ENCODE data around the gene CEMP1.

CEMP1 gene

DNA sequence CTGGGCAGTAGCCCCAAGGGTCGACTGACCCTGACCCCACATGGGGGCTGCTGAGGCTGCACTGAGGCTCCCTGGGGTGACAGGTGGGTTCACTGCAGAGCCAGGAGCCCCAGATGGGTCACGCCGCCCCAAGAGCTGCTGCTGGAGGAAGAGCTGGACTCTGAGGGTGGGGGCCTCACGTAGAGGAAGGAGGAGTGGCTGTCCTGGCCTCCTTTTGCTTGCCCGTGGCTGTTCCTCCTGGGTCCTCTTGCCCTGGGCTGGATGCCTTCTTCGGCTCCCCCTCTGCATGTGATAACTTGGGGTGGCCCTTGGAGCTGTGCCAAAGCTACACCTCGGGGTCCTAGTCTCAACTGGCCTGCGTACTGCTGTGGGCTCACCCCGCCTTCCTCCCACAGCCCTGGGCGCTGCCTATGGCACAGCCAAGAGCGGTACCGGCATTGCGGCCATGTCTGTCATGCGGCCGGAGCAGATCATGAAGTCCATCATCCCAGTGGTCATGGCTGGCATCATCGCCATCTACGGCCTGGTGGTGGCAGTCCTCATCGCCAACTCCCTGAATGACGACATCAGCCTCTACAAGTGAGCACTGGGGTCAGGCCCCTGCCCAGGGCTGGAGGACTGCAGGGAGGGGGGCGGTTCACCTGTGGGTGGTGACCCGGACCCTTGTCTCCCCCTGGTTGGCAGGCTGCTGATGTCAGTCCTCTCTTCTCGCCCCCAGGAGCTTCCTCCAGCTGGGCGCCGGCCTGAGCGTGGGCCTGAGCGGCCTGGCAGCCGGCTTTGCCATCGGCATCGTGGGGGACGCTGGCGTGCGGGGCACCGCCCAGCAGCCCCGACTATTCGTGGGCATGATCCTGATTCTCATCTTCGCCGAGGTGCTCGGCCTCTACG lies 12.1 kb downstream of the CEMP1 start:
- DNase-seq = no peak

- no peak for DNase-seq
Measured at GRCh38 chr16:2517954-2518605, 13.1 kb downstream of the CEMP1 start.

- no peak for DNase-seq
Measured at GRCh38 chr16:2516391-2517240, 14.6 kb downstream of the CEMP1 start.

DNA sequence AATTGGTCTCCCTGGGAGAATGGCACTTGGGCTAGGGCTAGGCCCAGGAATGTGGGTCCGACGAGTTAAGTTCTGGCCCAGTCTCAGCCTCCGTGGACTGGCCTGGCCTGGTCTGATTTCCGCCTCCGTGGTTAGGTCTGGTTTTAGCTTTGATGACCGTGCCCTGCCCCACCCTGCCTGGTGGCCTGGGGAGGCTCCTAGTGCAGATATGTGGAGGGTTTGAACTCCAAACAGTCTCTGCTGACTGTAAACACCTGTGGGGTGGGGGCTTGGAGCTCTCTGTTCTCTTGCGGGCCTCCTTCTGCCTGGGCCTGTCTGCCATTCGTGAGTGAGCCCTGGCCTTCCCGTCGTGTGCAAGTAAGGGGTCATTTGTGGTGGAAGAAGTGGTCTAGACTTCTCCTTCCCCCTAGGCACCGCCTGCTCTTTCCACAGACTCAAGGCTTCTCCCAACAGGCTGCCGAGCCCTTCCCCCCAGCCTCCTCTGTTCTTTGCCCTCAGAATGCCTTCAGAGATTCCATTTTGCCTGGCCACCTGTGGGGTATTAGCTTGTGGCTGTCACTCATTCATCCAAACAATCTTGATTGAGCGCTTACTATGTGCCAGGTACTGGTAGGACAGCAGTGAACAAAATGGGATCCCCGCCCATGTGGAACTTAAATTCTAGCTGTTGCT lies 15.9 kb downstream of the CEMP1 start:
- DNase-seq = no peak

DNA sequence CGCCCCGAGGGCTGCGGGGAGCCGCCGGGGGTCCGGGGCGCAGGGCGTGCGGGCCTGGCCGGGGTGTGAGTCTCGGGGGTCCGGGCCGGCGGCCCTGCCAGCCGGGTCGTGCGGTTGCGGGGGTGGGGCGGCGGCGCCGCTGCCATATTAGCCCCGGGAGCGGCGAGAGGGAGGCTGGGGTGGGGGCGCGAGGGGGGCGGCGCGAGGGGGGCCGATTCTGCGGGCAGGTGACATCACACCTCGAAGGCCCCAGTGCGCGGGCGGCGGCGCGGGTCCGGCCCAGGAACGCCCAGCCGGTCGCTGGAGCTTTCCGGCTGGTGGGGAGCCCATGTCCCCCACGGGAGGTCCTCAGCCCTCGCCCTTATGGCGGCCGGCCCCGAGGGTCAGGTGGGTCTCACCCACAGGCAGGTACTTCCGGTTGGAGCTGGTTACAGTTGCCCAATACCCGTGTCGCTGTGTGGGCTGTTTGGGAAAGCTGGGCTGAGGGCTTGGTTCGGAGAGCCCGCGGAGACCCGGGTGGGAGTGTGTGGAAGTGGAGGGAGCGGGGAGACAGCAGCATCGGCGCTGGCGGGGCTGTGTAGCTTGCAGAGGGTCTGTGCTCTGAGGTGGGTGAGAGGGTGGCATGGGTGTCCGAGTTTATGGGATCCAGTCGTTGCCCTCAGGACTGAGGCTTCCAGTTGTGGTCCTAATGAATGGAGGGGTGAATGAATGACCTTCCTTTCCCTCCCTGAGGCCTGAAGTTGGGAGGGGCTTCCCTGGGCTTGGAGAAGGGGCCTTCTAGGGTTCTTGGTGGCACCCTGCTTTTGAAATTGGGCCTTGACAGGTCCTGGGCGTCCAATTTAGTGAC lies 16.7 kb downstream of the CEMP1 start:
- no peak for DNase-seq

DNA sequence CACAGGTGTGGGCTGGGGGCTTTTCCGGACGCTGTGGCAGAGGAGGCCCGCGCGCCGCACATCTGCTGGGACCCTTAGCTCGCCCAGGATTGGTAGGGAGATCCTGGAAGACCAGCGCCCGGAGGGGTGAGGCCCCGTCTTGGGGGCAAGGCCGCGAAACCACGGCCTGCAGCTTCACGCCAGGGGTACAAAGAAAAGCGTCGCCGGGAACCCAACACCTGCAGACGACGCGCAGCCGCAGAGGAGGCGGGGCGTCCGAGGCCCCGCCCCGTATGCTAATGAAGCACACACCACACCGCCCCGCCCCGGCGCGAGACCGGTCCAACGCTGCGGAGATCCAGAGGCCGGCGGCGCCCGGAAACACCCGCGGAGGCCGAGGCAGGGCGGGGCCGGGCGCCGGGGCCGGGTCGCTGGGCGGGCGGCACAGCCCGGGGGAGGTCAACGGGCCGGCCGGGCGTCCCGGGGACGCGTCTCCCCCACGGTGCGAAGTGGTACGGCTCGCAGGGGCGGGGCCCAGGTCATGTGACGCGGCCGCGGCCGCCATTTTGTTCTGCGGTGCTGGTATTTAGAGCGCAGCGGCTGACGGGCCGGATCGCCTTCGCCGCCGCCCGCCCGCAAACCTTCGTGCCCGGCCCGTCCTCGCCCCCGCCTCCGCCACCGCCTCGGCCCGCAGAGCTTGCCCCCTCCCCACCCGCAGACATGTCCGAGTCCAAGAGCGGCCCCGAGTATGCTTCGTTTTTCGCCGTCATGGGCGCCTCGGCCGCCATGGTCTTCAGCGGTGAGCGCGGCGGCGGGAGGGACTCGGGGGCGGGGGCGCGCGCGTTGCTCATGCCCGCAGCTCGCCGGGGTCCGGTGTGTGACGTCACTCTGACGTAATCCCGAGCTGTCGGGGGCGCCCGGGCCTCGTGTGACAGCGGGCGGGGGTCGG lies 17.5 kb downstream of the CEMP1 start, which contains the start of gene ATP6V0C:
Gene ATP6V0C, plus strand, starts transcription at position 548 of the 928 bp plus-strand sequence. Its CDS starts 152 bp downstream, at position 700.
- DNase-seq = peak; percentile 85

DNA sequence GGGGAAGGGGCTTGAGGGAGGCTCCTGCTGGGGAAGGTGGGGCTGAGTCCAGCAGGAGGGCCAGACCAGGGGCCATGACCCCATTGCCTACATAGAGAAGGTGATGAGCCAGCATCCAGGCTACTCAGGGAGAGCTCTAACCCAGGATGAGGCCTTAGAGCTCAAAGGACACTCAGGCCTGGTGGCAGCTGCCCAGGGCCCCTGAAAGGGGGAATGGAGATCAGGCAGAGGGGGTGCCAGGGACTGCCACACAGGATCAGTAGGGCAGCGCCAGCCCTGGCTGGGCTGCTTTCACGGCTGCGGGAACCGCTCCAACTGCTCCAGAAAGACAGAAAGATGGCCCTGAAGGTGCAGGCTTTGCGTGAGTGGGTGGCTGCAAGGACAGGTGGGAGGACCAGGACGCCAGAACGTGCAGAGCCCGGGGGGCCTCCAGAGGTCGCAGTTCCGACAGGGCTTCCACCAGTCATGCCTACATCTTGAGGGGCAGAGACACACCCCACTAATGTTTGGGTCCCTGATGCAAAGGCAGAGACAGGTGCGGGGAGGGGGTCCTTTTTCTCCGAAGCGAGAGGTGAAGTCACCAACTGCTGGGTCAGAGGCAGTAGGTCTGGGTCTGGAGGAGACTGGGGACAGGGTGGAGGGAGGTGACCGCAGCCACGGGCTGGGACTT lies 18.3 kb downstream of the CEMP1 start:
- DNase-seq = no peak

- no peak for DNase-seq
Measured at GRCh38 chr16:2511996-2512734, 19.0 kb downstream of the CEMP1 start.

DNA sequence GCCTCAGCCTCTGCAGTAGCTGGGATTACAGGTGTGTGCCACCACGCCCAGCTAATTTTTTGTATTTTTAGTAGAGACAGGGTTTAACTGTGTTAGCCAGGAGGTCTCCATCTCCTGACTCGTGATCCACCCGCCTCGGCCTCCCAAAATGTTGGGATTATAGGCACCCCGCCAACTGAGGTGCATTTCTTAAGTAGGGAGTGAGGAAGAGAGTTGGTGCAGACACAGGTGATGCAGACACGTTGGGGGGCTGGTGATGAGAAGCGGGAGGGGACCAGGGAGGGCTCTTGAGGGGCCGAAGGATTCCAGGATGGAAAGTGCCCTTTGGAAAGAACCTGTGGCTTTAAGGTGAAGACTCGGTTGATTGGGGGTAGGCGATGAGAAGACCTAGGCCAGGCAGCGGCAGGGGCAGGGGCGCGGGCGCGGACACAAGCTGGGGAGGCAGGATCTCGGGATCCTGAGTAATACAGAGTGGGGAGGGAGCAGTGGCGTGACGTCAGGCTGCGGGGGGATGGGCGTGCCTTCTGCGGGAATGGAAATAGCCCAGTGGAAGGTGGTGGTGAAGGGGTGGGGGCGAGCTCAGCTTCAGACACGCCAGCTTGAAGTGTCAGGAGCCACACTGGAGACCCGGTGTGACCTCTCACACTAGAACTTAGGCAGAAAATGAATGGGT lies 19.9 kb downstream of the CEMP1 start:
- DNase-seq = no peak

- DNase-seq = no peak
Measured at GRCh38 chr16:2508722-2509400, 22.3 kb downstream of the CEMP1 start.

DNA sequence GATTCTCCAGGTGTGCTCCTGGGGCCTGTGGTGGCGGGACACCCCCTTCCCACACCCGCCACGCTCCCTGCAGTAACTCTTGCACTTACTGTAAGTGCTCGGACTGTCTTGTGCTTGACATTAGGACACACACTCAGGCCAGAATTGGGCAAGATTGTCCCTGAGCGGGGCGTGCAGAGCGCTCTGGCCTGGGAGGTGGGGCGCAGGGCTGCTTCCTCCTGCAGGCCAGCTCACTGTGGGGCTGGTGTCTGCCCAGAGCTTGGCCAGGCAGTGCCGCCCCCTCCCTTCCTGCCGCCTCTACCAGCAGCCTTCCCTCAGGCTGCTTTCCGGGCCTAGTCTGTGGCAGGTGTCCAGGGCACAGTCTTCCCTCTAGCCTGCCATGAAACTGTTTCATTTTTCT lies 23.5 kb downstream of the CEMP1 start:
- DNase-seq = no peak

- DNase-seq = no peak
Measured at GRCh38 chr16:2507052-2507659, 24.1 kb downstream of the CEMP1 start.

- no peak for DNase-seq
Measured at GRCh38 chr16:2505695-2506094, 25.5 kb downstream of the CEMP1 start.

- no peak for DNase-seq
Measured at GRCh38 chr16:2501946-2502895, 29.0 kb downstream of the CEMP1 start.

DNA sequence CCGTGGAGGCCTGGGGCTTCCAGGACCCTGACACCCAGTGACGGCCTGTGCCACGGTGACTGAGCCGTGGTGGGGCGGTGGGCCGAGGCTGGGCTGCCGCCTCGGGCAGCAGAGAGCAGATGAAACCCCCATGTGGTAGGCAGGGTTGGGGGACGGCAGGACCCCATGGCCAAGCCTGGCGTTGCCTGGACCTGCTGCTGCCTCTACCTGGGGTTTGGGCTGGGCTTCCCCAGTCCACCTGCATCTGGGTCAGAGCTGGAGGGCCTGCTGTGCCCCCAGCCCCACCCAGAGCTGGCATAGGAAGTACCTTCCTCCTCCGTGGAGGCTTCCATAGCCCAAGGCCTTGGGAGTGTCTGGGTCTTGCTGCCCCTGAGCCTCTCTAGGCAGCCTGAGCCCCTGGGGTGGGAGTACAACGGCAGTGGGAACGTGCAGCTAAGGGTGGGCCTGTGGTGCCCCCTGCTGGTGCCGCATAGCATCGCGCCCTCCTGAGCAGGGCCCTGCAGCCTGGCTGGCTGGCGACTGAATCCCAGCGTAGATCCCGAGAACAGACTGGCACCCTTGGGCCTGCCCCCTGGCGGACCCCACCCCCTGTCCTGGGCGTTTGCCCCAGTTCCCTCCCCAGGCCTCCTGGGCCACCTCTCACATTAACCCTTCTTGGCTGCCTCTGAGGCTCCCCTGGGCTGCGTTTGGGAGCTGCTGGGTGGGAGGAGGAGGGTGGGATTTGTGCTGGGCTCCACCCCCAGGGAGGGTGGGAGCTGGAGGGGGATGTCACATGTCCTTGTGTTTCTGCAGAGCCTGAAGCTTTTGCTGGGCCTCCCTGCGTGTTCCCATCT lies 30.1 kb downstream of the CEMP1 start:
- peak; percentile 69 for DNase-seq
